Mucosa of gallbladder (tissue), 1 donor: ENCODE data around the gene SH2D2A. TPM values are rescaled to one million over a fixed set of nuclear protein-coding genes. Genes with fewer than 3 reads are reported as not detected.
A peak's percentile ranks its signal among the peaks of the same experiment; 100 is the strongest.
"Not testable (repeated sequence)": the region's sequence is repeated elsewhere in the genome, so short reads cannot be mapped to it uniquely, and the experiment has no call there.

Source experiments
- DNase-seq: peaks from one replicate; pipeline ENCODE4 v3.0.0-alpha.2; 2020; ENCODE audit warnings: low spot score
- total RNA-seq: library from RNA; stranded (reverse); gene quantifications from one replicate; pipeline ENCODE4 v1.2.1, GENCODE V29; 2021
- donor health status: DM: no; HTN: no; CAD: no.

Gene SH2D2A
- total RNA-seq, 1 donor from 2014 or later, result 5.4 TPM

DNA sequence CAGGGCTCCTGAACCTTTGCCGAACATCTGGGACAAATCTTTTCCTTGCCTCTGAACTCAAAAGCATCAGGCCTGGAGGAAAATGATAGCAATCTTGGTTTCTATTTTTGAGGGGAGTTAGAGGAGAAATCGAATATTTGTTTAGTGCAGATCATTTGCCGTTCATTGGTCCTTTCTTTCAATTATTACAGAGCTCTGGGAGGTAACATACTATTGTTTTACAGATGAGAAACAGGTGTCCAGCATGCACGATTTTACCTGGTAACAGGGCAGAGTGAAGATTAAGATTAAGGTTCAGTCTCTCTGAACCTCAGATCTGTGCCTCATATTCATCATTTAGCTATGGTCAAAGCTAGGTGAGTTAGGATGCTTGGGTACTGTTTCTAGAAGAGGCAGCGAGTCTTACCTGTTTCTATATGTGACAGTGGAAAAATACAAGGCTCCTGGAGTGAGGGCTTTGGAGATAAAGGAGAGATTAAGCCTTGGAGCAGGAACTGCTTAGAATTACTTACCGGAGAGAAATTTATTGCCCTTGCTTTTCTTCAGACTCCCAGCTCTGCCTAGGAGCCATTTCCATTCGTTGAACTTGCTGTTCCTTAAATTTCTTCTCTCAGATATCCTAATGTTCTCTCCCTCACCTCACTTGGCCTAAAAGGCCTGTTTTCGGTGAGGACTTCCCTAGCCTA, 47.9 kb downstream of the SH2D2A start:
- no peak for DNase-seq

DNA sequence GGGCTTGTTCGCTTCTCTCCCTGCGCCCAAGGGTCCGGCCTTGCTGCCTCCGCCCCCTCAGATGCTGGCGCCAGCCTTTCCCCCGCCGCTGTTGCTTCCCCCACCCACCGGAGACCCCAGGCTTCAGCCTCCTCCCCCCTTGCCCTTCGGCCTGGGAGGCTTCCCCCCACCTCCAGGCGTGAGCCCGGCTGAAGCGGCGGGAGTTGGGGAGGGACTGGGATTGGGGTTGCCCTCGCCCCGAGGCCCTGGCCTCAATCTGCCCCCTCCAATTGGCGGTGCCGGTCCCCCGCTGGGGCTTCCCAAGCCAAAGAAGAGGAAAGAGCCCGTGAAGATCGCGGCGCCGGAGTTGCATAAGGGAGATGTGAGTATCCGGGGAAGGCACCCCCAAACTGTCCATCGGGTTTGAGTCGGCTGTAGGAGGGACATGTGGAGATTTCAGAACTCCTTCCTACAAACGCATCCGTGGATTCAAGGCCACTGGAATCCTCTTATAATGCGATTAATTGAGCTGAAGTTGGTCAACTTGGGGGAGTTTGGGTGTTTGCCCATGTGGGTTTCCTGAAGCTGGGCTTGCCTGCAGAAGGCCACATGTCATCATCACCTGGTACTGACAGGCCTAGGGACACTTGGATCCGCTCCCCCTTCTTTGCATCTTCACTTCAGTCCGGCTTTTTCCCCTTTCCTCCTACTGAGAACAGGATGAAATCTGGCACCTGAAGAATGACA, 48.6 kb downstream of the SH2D2A start:
- no peak for DNase-seq

DNA sequence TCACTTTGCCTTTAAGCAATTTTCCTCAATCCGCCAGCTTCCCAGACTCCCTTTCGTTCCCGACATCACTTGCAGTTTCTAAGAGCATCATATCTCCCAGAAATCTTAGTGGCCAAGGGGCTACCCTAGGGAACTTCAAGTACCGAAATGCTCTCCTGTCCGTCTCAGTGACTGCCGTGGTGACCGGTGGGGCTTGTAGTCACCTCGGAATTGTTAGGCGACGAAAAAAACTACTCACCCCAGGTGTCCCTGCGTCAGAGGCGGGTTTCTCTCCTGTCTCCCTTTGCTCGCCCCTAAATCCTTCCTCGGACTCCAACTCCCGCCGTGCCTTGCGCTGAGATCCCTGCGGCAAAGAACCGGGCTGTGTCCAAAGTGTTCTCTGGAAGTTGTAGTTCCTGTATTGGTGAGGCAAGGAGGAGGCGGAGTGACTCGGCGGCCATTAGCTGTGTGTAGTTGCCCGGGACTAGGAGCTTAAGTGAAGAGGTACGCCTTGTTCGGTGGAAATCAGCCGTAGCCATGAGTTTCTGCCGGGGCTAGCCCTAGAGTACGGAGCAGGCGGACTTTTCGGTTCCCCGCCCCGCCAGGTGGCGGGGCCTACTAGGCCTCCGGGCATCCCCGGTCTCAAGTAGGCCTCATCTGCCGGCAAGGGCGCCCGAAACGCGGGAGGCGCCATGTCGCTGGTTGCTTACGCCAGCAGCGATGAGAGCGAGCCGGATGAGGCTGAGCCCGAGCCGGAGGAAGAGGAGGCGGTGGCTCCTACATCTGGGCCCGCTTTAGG, 49.4 kb downstream of the SH2D2A start, which contains the start of gene PRCC:
Gene PRCC (plus strand): TSS at position 435 of the 778 bp plus-strand sequence. CDS start 237 bp downstream, at position 672.
- peak; percentile 99 for DNase-seq

DNA sequence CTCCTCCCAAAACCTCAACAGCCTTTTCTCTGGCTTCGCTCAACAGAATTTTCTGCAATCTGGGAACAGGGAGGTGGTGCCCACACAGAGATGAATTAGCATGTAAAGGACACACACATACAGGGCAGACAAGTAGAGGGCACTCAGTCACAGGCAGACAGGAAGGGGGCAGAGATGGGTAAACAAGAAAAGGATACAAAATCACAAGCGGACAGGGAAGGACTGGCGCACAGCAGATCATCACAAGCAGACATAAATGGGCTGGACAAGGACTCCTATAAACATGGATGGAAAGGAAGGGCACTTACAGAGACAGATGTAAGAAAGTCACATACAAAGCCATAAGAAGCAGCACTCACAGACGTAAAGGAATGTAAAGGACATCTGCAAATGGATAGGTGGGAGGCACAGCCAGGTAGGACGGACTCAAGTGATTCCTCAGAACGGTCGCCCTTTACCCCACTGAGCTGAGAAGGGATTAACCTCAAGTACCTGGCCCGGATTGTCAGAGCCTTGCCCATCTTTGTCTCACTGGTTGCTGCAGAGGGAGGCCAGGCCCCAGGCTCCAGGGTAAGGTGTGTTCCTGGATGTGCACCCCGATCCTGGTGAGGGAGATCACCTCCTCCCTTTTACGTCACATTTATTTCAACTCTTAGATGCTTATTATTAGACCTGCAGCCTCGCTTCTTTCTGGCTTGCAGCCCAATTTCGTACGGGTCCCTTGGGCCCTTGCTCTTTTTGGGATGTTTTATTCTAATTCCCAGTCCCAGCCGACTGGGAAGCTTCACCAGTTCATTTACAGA, 50.1 kb downstream of the SH2D2A start:
- DNase-seq, result no peak

DNA sequence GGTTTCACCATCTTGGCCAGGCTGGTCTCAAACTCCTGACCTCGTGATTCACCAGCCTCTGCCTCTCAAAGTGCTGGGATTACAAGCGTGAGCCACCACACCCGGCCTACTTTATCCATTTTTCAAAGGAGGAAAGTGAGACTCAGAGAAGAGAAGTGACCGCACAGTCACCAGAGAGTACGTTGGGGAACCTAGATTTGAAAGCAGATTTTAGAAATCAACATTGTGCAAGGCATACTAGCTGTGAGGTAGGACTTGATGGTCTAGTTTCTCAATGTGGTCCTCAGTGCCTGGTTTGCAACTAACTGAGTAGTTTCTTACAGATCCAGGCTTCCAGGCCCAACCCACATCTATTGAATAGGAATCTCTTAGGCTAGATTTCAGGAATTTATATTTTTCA, 51.0 kb downstream of the SH2D2A start:
- DNase-seq, result no peak

DNA sequence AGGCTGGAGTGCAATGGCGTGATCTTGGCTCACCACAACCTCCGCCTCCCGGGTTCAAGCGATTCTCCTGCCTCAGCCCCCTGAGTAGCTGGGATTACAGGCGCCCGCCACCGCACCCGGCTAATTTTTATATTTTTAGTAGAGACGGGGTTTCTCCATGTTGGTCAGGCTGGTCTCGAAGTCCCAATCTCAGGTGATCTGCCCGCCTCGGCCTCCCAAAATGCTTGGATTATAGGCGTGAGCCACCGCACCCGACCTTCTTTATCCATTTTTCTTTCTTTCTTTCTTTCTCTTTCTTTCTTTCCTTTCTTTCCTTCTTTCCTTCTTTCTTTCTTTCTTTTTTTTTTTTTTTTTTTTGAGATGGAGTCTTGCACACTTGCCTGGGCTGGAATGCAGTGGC, 51.5 kb downstream of the SH2D2A start:
- not testable (repeated sequence) for DNase-seq

DNA sequence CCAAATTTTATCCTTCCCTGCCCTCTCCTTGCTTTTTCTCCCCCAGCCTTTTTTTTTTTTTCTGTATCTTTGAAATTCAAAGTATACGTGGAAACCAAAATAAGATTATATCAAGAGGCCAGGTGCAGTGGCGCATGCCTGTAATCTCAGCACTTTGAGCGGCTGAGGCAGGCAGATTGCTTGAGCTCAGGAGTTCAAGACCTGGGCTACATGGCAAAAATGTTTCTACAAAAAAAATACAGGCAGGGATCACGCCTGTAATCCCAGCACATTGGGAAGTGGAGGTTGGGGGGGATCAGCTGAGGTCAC, 55.9 kb downstream of the SH2D2A start:
- no peak for DNase-seq

DNA sequence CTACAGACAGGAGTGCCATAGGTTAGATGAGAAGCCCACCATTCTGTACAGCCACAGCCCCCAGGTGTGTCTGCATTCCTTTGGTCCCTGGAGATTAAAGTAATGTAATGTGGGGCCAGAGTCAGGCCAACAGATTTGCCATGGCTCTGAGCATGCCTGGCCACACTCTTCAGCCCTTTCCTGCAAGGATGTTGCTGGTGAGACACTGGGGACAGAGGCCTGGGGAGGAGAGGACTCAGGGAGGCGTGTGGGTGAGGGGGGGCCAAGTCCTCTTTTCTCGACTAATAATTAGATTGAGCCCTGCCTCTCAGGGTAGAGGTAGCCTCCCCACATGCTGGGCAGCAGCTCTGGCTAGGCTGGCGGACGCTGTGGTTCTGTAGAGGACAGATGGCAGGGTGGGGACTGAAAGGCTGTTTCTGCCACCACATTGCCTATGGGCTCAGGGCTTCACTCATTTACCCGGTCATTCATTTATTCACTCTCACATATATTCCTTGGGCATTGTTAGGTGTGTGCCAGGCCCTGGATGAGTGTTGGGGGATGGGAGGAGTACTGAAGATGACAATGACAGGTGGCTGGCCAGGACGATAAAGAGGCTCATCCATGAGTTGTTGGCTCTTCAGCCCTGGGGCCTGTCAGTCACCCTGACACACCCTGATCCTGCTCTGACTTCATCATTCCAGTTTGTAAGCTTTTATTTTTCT, 56.4 kb downstream of the SH2D2A start:
- no peak for DNase-seq

DNA sequence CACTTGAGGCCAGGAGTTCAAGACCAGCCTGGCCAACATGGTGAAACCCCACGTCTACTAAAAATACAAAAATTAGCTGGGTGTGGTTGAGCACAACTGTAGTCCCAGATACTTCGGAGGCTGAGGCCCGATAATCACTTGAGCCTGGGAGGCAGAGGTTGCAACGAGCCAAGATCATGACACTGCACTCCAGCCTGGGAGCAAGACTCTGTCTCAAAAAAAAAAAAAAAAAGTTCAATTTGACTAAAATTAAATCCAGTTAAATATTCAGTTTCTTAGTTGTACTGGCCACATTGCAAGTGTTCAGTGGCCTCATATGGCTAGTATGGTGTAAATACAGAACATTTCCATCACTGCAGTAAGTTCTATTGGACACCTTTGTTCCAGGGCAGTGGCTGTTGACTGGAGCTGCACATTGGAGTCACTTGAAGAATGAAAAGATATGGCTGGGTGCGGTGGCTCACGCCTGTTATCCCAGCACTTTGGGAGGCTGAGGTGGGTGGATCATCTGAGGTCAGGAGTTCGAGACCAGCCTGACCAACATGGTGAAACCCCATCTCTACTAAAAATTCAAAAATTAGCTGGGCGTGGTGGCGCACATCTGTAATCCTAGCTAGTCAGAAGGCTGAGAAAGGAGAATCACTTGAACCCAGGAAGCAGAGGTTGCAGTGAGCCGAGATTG, 58.9 kb downstream of the SH2D2A start:
- DNase-seq, result not testable (repeated sequence)

DNA sequence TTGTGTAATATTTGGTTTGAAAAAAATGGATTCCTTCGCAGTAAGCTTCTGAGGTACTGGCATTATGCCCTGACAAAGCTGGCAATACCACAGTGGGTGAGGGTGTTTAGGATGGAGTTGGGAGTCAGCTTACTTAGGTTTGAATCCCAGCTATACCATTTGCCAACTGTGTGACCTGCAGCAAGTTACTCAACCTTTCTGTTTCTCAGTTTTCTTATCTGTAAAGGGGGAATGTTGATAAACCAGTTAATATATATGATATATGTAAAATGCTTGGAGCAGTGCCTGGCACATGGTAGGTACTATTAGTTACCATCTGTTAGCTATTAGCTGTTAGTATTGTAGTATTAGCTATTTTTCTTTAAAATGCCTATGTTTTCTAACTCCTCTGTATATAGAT, 60.3 kb downstream of the SH2D2A start:
- DNase-seq, result no peak

Other genes with a start within 250 kb of the SH2D2A start
- gene IQGAP3, start 244.3 kb downstream of the SH2D2A start, total RNA-seq, result 2.5 TPM
- gene TTC24, start 237.1 kb downstream of the SH2D2A start, total RNA-seq, result 0.60 TPM
- gene NAXE, start 225.1 kb downstream of the SH2D2A start, total RNA-seq, result 99.0 TPM
- 12.6 TPM for gene GPATCH4, start 215.4 kb downstream of the SH2D2A start, total RNA-seq
- gene HAPLN2, start 197.4 kb downstream of the SH2D2A start, total RNA-seq, result 0.43 TPM
- 0.52 TPM for gene BCAN, start 174.7 kb downstream of the SH2D2A start, total RNA-seq
- 26.1 TPM for gene NES, start 139.4 kb downstream of the SH2D2A start, total RNA-seq
- gene CRABP2, start 111.3 kb downstream of the SH2D2A start, total RNA-seq, result 3.5 TPM
- gene METTL25B, start 88.4 kb downstream of the SH2D2A start, total RNA-seq, result 48.0 TPM
- gene ISG20L2, start 88.1 kb downstream of the SH2D2A start, total RNA-seq, result 24.1 TPM
- gene MRPL24, start 75.8 kb downstream of the SH2D2A start, total RNA-seq, result 63.7 TPM
- gene HDGF, start 65.2 kb downstream of the SH2D2A start, total RNA-seq, result 170 TPM
- 57.8 TPM for gene PRCC, start 49.3 kb downstream of the SH2D2A start, total RNA-seq
- 0.58 TPM for gene INSRR, start 42.3 kb upstream of the SH2D2A start, total RNA-seq
- 3.3 TPM for gene NTRK1, start 44.0 kb upstream of the SH2D2A start, total RNA-seq
- 9.9 TPM for gene PEAR1, start 76.9 kb upstream of the SH2D2A start, total RNA-seq
- 0.23 TPM for gene LRRC71, start 103.8 kb upstream of the SH2D2A start, total RNA-seq
- gene ARHGEF11, start 228.9 kb upstream of the SH2D2A start, total RNA-seq, result 40.5 TPM